DND-41 (cell line): ENCODE measurements around the gene LRRC56.

Source experiments
- EZH2 ChIP-seq: IDR thresholded peaks from 3 replicates; pipeline ENCODE4 v1.6.1; 2012; ENCODE audit warnings: borderline replicate concordance, low read depth, mild to moderate bottlenecking, moderate library complexity, low read length, inconsistent platforms; ENCODE audit not compliant: severe bottlenecking
- TF ChIP-seq, protein P1 (sequence below): IDR thresholded peaks from 2 replicates; pipeline ENCODE4 v1.5.1; 2012; ENCODE audit warnings: borderline replicate concordance, low read length, moderate library complexity, mild to moderate bottlenecking; ENCODE audit not compliant: poor library complexity, severe bottlenecking; ENCODE audit errors: extremely low read depth

DNA sequence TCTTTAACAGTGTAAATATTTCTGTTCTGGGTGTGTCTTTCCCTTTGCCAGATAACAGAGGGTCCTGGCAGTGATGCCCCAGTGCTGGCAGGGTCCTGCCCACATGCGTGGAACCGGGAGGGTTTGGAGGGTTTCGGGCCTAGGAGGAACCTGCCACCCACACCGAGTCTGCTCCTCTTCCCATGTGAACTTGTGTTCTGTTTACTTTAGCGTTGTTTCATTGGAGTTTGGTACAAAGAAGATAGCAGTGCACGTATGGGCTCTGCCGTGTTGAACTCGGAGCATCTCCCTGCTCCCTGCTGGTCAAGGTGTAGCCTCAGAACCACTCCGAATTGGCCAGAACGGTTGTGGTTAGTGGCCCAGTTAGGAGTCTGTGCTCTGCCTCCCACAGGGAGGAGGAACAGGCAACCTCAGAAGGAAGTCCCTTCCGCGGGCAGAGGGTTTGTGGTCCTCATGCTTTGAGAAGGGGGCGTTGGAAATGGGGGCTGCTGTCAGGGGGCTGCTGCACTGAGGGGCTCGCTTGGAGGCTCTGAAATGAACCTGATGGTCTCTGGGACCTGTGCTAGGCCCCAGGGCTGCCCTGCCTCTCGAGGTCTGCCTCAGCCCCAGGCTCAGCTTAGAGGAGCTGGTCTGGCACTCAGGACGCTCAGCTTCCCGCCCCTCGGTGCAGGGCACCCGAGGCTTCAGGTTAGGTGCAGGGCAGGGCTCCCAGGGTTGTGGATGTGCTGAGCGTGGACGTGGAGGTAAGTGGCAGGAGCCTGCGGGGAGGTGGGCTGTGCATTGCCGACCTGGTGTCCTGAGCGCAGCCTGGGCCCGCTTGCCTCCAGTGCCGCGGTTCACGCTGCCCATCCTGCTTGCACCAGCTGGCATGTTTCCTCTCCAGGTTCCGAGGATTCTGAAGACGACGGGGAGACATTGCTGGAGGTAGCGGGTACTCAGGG, 49.3 kb downstream of the LRRC56 start:
- TF ChIP-seq, protein P1, sequence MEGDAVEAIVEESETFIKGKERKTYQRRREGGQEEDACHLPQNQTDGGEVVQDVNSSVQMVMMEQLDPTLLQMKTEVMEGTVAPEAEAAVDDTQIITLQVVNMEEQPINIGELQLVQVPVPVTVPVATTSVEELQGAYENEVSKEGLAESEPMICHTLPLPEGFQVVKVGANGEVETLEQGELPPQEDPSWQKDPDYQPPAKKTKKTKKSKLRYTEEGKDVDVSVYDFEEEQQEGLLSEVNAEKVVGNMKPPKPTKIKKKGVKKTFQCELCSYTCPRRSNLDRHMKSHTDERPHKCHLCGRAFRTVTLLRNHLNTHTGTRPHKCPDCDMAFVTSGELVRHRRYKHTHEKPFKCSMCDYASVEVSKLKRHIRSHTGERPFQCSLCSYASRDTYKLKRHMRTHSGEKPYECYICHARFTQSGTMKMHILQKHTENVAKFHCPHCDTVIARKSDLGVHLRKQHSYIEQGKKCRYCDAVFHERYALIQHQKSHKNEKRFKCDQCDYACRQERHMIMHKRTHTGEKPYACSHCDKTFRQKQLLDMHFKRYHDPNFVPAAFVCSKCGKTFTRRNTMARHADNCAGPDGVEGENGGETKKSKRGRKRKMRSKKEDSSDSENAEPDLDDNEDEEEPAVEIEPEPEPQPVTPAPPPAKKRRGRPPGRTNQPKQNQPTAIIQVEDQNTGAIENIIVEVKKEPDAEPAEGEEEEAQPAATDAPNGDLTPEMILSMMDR = no peak
- no peak for TF ChIP-seq EZH2
